22Rv1 (cell line): ENCODE data around the gene AREL1.

Source experiments
- ZFX ChIP-seq: fragments of 450-650 bp; IDR thresholded peaks from 2 replicates; pipeline ENCODE4 v1.6.1; 2017; ENCODE audit warnings: antibody characterized with exemption, borderline replicate concordance
- TF ChIP-seq, protein P1 (sequence below): fragments of 450-650 bp; IDR thresholded peaks from 2 replicates; pipeline ENCODE4 v1.5.1; 2017; ENCODE audit warnings: mild to moderate bottlenecking

GRCh38 chr14:74671789-74672188 lies 41.1 kb downstream of the AREL1 start:
- TF ChIP-seq, protein P1, sequence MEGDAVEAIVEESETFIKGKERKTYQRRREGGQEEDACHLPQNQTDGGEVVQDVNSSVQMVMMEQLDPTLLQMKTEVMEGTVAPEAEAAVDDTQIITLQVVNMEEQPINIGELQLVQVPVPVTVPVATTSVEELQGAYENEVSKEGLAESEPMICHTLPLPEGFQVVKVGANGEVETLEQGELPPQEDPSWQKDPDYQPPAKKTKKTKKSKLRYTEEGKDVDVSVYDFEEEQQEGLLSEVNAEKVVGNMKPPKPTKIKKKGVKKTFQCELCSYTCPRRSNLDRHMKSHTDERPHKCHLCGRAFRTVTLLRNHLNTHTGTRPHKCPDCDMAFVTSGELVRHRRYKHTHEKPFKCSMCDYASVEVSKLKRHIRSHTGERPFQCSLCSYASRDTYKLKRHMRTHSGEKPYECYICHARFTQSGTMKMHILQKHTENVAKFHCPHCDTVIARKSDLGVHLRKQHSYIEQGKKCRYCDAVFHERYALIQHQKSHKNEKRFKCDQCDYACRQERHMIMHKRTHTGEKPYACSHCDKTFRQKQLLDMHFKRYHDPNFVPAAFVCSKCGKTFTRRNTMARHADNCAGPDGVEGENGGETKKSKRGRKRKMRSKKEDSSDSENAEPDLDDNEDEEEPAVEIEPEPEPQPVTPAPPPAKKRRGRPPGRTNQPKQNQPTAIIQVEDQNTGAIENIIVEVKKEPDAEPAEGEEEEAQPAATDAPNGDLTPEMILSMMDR, result no peak
- TF ChIP-seq ZFX, result no peak
